PFSK-1 (cell line): ENCODE data around the gene MT1X.

Experiments
- POLR2AphosphoS5 ChIP-seq: IDR thresholded peaks from 2 replicates; pipeline ENCODE4 v1.6.1; 2012; ENCODE audit warnings: low read depth, mild to moderate bottlenecking, control low read depth, low read length, moderate library complexity
- REST ChIP-seq, 2 experiments: IDR thresholded peaks; 2 replicates each; pipeline versions ENCODE4 v1.6.1 to v1.8.0; 2011 to 2012; ENCODE audit warnings: low read depth in 2 of 2, low read length in 2 of 2, control low read depth in 1 of 2, inconsistent platforms in 1 of 2, mild to moderate bottlenecking in 1 of 2, moderate library complexity in 1 of 2; ENCODE audit not compliant: insufficient read depth in 1 of 2
- TAF1 ChIP-seq: IDR thresholded peaks from 2 replicates; pipeline ENCODE4 v1.6.1; 2012; ENCODE audit warnings: low read length, control low read depth, borderline replicate concordance; ENCODE audit not compliant: insufficient read depth

- TF ChIP-seq REST (IDR thresholded peaks at IDR 0.05; ENCODE audit: insufficient read depth in 1 of 2, low read depth in 2 of 2, low read length in 2 of 2) (no peak), TAF1 (no peak), POLR2AphosphoS5 (no peak)
Measured at GRCh38 chr16:56669840-56670619, 12.2 kb upstream of the MT1X start.
